B cell (primary cell): ENCODE measurements around the gene RAP1GDS1.

Experiments
- CTCF ChIP-seq: fragments of 200-600 bp; IDR thresholded peaks from one replicate; pipeline ENCODE4 v1.8.0; 2022; ENCODE audit warnings: antibody characterized with exemption, mild to moderate bottlenecking
- EZH2 ChIP-seq: IDR thresholded peaks from 2 replicates; pipeline ENCODE4 v1.6.1; 2012; ENCODE audit warnings: borderline replicate concordance, low read depth, mild to moderate bottlenecking, moderate library complexity, low read length; ENCODE audit not compliant: insufficient read depth, poor library complexity, severe bottlenecking

- no peak for TF ChIP-seq CTCF
- no peak for TF ChIP-seq EZH2
Measured at GRCh38 chr4:98232202-98232601, 29.0 kb upstream of the RAP1GDS1 start.
